Activated gamma-delta T cell treated with Interleukin-2 at 50 U/mL for 16 hours (primary cell): ENCODE measurements around the gene OR6N1.

Experiments used
- DNase-seq: peaks from one replicate; pipeline ENCODE4 v3.0.0-alpha.2; 2020

Gene OR6N1

DNA sequence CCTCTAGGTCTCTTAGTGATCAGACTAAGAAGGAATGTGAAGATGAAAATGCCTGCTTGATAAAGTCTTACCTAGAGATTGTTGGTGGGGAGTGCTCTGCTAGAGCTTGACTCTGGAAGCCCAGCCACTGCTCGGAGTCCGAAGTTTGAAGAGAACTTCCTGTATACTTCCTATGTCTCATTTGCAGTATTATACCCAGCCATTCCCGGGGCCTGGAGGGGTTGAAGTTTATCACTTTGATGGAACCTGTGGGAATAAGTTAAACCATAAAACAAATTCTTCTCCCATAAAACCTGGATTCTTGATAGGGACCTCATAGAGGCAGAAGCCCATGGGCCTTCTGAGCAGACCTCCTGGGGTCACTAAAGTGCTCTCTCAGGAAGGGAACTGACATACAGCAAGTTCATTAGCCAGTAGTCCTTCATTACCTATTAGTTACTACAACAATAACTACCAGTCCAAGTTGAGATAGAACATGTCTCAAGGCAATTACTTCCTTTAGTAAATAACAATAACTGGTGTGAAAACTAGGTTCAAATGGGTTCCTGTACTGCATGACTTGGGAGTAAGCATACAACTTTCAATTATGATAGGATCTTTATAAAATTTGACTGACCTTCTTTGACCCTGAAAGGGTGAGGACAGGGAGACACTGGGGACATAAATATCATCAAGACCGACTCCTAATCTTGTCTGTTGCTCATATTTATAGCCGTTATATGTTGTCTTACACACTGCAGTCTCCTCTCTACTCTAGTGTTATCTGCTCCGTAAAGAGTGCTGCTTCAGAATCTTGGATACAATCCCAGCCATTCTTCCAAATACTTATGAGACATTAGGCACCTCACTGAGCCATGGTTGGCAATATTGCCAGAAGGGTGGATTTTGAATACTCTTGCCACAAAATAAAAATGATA is at the start of gene OR6N1:
TSS of gene OR6N1 (minus strand) at position 246 of the 917 bp plus-strand sequence. CDS start 5,513 bp downstream, outside the sequence.
- no peak for DNase-seq

- DNase-seq: no peak
These were observed 49.7 kb upstream of the OR6N1 start for GRCh38 chr1:158821723-158822122.

DNA sequence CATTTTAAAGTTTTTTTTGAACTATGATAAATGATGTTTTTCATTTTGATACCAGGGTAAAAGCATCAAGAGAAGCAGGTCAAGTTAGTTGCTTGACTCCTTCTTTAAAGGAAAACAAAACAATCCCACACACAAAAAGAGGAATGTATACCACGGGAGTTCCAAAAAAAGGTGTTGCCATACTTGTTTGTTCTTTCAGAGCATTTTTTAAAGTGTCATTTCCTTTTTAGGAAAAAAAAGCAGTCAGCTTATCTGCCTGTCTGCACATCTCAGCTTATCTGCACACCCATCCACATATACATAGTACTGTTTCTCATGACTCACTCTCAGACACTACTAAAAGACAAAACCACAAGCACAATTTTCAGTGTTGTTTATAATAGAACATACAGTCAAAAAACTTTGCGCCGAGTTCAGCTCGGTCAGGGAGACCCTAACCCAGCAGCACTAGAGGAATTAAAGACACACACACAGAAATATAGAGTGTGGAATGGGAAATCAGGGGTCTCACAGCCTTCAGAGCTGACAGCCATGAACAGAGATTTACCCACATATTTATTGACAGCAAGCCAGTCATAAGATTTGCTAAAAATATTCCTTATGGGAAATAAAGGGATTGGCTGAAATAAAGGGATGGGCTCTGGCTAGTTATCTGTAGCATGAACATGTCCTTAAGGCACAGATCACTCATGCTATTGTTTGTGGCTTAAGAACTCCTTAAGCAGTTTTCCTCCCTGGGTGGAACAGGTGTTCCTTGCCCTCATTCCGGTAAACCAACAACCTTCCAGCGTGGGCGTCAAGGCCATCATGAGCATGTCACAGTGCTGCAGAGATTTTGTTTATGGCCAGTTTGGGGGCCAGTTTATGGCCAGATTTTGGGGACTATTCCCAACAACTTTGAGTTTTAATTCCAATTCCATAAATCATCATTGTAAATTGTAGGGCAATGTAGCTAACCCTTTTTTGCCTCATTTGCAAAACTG is 47.8 kb upstream of the OR6N1 start:
- DNase-seq: peak; percentile 4

- DNase-seq: no peak
These were observed 47.0 kb upstream of the OR6N1 start for GRCh38 chr1:158818975-158819431.

DNA sequence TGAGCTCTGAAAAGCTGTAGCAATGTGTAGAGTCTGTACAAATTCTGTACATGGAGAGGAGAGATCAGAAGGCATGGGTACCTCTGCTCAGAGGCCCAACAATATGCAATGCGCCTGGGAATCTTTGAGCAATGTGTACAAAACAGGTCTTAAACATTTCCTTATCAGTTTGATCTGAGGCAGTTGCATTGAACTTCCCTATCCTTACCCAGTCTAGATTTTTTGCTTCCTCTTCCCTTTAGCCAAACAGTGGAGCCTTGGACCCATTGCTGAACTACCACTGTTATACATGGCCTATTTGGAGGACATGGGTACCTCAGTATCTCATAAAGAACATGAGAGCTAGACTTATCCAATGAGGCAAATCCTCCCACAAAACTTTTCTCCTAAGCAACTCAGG is 46.6 kb upstream of the OR6N1 start:
- DNase-seq: no peak

DNA sequence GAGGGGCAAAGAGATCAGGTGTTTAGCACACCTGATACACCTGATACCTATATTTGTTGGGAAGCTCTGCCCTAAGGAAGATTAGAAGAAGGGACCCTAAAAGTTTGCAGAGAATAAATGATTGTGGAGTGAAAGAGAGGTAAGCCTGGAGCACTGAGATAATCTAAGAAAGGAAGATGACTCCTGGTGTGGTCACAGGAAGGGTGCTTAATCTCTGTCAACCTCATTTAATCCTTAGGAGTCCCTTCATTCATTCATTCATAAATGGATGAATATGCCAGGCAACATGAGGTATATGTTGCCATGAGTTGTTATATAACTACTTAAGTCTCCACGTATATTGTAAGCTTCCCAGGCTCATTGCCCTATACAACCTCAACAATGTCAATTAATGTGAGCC is 43.0 kb upstream of the OR6N1 start:
- DNase-seq: no peak

- no peak for DNase-seq
These were observed 41.2 kb upstream of the OR6N1 start for GRCh38 chr1:158813164-158813563.

DNA sequence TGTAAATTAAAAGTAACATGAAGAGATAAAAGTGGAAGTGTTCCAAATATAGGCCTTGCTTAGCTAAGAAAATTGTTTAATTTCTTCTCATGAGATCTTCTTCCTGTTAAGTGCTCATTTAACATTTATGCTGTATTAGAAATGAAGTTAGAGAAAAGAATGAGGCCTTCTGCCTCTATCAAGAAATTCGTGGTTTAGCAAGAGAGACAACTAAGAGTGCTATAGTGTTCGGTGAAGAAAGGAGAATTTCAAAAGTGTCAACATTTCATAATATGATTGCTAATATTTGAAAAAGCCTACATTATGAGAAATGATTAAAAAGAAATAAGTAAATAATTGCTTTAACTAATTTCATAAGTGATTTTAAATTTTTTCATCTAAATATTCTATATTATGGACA is 40.3 kb upstream of the OR6N1 start:
- DNase-seq: no peak

DNA sequence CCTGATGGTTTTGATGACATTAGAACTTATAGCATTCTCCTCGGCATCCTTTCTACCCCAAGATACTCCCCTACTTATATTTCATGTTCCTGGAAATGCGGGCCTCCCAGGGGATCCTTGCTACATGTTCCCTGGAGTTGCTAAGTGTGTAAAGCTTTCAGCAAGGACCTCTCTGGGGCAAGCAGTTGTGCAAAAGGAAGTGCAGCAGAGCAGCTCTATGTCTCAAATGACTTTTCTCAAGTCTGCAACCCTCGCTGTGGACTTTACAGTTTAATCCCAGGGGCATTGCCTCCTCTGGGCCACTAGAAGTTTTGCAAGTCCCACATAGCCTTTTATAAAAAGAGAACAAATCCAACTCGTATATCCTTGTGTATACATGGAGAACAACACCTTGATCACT is 38.3 kb upstream of the OR6N1 start:
- DNase-seq: no peak

- DNase-seq: no peak
These were observed 37.9 kb upstream of the OR6N1 start for GRCh38 chr1:158809862-158810261.

DNA sequence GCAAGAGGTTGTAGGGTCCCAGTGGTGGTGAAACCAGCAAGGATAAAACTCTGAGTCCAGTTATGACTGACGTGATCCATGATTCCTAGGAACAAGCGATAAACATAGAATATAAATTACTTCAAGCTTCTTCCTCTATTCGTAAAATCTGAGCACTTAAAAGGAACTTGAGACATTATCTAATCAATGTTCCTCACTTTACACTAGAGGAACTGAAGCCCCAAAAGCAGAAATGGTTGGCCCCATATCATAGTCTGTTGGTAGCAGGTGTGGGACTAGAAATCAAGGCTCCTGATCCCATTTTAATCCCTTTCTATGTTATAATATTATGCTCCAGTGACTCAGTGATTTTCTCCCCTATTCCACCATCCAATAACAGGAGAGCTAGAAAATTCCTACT is 37.3 kb upstream of the OR6N1 start:
- no peak for DNase-seq

GRCh38 chr1:158806916-158807536 is 35.0 kb upstream of the OR6N1 start:
- DNase-seq: no peak

- DNase-seq: no peak
These were observed 31.7 kb upstream of the OR6N1 start for GRCh38 chr1:158803678-158804077.

- no peak for DNase-seq
These were observed 29.4 kb upstream of the OR6N1 start for GRCh38 chr1:158801396-158801795.

- DNase-seq: no peak
These were observed 28.5 kb upstream of the OR6N1 start for GRCh38 chr1:158800526-158800925.

DNA sequence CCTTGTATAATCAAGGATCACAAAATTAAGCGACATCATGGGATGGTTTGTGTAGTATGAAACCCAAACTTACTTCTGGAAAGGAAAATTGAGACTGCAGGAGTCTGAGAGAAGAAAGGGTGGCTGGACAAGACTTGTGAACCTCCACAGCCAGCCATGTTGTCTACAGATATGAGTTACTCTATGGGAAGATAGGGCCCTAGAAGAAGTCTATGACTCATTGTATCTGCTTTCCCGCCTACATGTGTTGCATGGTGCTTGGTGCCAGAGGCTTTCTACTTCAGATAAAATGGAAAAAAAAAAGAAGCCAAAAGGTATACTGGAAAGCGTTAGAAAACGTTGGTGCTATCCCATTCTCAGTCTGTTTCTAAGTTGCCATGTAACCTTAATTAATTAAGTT is 27.7 kb upstream of the OR6N1 start:
- no peak for DNase-seq

DNA sequence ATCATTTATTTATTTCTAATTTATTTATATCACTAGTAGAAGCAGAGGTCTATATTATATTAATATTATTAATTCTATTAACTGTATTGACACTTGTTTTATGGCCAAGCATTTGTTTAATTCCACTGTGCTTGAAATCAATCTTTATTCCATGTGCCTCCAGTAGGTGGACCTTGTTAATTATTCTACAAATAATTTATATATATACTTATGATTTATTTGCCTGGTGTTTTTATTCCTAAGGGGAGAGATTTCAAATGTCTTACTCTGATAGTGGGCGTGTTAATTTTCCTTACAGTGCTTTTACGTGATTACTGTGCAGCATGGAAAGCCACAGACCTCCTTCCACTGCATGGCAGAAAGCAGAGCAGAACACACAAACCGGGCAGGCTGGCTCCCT is 26.5 kb upstream of the OR6N1 start:
- no peak for DNase-seq

DNA sequence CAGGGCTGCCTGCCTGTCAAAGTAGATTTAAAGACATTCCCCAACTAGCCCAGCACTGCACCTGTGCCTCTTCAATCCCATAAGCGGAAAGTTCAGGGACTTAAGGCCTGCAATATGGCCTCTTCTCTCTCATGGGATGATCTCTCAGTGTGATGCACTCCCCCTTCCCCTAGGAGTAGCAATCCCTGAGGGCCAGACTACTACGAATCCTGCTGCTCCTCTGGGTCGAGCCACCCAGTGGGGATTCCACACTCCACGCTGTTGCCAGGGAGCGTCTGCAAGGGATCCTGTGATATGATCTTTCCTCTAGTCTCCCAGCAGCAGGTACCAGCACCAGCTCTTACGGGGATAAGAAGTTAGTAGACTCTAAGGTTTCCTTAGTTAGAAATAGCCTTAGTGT is 22.3 kb upstream of the OR6N1 start:
- no peak for DNase-seq

DNA sequence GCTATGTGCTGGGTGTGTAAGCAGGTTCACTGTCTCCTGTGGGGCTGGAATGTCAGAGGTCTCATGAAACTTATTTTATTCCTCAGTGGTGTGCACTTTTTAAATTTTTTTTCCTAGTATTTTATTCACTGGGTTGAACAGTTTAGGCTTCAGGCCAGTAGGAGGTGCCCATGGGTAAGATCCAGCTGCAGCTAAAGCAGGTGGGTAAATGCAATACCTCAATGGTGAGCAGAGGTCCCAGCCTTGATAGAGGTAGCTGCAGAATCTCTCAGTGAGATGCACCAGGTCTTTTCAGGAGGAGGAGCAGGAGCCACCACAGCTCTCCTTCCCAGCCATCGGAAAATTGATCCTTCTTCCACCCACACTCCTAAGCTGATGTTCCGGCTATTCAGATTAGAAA is 21.6 kb upstream of the OR6N1 start:
- peak; percentile 30 for DNase-seq

DNA sequence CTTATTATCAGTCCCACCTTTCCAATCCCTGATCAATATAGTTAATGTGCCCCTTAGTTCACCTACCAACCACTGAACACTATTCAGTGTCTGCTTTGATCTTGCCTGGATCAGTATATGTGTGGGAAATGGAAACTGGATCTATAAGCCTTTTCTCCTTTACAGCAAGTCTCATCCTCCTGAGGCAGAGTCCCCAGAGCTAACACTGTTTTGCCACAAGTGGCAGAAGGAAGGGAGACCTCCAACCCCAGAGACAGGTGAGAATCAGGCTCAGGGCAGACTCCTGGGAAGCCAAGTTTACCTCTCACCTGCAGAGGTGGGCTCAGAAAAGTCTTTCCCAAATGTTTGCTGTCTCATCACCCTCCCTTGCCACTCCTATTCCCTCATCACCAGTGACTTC is 9.1 kb upstream of the OR6N1 start, which contains the start of gene OR6N2:
TSS of gene OR6N2 (minus strand) at position 101 of the 400 bp plus-strand sequence. CDS start 3,569 bp downstream, outside the sequence.
- DNase-seq: no peak

GRCh38 chr1:158754420-158754819 is 17.6 kb downstream of the OR6N1 start, which contains the start of gene OR6K6:
Gene OR6K6, plus strand, starts transcription at chr1:158754720. Its CDS starts 168 bp downstream, at chr1:158754888.
- DNase-seq: no peak

DNA sequence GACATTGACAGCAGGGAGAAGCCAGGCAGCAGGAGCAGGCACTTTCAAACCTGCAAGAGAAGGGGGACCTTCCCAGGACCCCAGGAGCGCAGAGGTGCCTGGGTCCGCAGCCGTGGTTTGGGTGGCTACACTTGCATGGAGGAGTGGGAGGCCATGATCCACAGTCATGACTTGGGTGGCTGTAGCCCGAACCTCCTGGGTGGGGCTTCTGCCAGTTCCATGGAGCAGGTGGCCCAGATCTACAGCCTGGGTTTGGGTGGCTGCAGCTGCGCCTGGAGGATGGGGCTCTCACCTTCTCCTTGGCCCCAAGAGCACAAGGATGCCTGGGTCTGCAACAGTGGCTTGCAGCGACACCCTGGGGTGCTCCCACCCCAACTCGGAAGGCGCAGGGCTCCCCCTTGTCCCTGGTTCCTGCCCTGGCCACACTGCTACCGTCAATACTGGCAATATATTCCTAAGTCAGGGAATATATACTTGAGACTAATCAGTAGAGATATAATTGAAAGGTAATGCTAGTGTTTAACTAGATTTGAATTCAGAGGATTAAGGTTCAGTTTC is 19.8 kb downstream of the OR6N1 start:
- DNase-seq: no peak
